ENCODE results near the gene WDR73. TPM values are rescaled to one million over a fixed set of nuclear protein-coding genes. Genes with fewer than 3 reads are reported as not detected.

The WDR73 gene
- total and polyA plus RNA-seq, 12 donors = 8.3 to 45.6 (median 32.8) TPM

DNA sequence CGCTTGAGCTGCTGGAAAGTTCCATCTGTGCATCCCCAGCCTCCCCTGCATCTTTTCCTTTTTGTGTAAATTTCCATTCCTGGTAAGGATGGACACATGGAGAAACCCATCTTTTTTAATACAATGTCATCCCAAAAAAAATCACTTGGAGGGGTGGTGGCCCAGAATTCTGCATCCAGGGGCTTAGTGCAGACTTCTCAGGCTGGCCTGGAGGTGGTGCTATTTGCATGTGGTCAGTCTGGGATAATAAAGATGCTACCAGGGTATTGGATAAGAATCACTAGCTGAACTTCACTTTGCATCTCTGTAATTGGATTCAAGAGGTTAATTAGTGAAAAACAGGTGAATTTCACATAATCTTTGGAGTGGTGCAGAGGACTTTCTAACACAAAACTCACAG, 55.1 kb downstream of the WDR73 start:
- WGBS, 4 donors = 59 to 82% (median 71%) methylated on average over 1 of the region's 1 CpG
- no peaks in the 10 kb centered on the region for H3K9me3 ChIP-seq (replicated peaks in 1 of 3)
- H3K27me3 ChIP-seq = no peaks in the 10 kb centered on the region
- H3K4me1 ChIP-seq (replicated peaks in 1 of 2) = peaks cover 3 to 37% of the 10 kb centered on the region in 2 donors
- no peak for TF ChIP-seq POLR2A (IDR thresholded peaks at IDR 0.05)
- TF ChIP-seq, protein P1, sequence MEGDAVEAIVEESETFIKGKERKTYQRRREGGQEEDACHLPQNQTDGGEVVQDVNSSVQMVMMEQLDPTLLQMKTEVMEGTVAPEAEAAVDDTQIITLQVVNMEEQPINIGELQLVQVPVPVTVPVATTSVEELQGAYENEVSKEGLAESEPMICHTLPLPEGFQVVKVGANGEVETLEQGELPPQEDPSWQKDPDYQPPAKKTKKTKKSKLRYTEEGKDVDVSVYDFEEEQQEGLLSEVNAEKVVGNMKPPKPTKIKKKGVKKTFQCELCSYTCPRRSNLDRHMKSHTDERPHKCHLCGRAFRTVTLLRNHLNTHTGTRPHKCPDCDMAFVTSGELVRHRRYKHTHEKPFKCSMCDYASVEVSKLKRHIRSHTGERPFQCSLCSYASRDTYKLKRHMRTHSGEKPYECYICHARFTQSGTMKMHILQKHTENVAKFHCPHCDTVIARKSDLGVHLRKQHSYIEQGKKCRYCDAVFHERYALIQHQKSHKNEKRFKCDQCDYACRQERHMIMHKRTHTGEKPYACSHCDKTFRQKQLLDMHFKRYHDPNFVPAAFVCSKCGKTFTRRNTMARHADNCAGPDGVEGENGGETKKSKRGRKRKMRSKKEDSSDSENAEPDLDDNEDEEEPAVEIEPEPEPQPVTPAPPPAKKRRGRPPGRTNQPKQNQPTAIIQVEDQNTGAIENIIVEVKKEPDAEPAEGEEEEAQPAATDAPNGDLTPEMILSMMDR (IDR thresholded peaks at IDR 0.05) = peak; percentile 58 to 79 (median 72)
- peaks cover 0 to 2% of the 10 kb centered on the region in 2 donors for H3K36me3 ChIP-seq (replicated peaks in 1 of 2)
- intact Hi-C loops (cut with DNase I) = loop anchor here in 1 of 2 donors (10.0 kb wide), 1 partner anchor 336 kb away; no protein-coding TSS in a partner anchor
- no peak overlapping the region for H3K4me3 ChIP-seq
- peak overlapping the region in 1 of 5 donors; percentile 32 for H3K27ac ChIP-seq
- peak in 6 of 7 donors; percentile 58 to 76 (median 65) for DNase-seq

DNA sequence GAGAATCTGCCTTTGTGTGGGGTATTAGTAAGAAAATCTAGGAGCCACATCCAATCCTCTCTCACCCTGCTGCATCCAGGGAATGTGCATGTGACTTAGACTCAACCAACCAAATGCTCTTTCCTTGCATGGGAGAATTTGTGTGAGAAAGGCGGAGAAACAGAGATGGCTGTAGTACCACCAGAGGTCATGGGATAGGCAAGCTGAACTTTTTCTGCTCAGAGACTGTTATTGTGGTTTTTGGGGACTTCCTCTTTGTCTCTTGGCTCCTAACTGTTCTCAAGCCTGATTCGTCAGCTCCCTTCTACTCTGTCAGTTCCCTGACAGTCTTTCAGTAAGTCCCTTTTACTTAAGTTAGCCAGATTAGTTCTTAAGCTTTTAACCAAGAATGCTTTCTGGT, 55.8 kb downstream of the WDR73 start:
- Histone ChIP-seq H3K36me3 (replicated peaks in 1 of 2) (no peaks in the 10 kb centered on the region), H3K4me1 (replicated peaks in 1 of 2) (peaks cover 3 to 33% of the 10 kb centered on the region in 2 donors), H3K27me3 (no peaks in the 10 kb centered on the region), H3K9me3 (replicated peaks in 1 of 3) (no peaks in the 10 kb centered on the region), H3K27ac (peak overlapping the region in 1 of 5 donors; percentile 32), H3K4me3 (no peak overlapping the region)
- intact Hi-C loops (cut with DNase I) = loop anchor here in 1 of 2 donors (10.0 kb wide), 1 partner anchor 337 kb away; no protein-coding TSS in a partner anchor
- peak in 1 of 7 donors; percentile 43 for DNase-seq
- no peak for TF ChIP-seq POLR2A (IDR thresholded peaks at IDR 0.05)
- TF ChIP-seq, protein P1 (IDR thresholded peaks at IDR 0.05) = no peak
- WGBS, 4 donors = 55 to 74% (median 64%) methylated on average over 2 of the region's 2 CpGs

DNA sequence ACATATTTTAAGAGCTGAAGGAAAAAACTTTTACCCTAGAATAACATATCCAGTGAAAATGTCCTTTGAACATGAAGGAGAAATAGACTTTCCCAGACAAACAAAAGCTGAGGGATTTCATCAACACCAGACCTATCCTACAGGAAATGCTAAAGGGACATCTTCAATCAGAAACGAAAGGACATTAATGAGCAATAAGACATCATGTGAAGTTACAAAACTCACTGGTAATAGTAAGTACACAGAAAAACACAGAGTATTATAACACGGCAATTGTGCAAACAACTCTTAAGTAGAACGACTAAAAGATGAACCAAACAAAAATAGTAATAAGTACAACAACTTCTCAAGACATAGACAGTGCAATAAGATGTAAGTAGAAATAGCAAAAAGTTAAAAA, 56.8 kb downstream of the WDR73 start:
- intact Hi-C loops (cut with DNase I) = loop anchor here in 1 of 2 donors (10.0 kb wide), 1 partner anchor 338 kb away; no protein-coding TSS in a partner anchor

DNA sequence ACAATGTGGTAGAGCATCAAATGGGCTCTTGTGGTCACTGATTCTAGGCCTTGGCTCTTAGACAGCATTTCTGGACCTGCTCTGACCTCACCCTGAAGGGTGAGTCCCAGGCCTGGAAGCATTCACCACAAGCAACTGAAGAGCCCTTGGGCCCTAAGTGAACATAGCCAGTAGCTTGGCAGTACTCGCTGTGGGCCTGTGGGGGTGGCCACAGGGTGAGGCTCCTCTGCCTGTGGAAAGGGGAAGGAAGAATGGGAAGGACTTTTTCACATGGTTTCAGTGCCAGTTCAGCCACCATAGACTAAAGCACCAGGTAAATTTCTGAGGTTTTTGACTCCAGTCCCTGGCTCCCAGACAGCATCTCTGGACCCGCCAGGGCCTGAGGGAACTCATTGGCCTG, 58.4 kb downstream of the WDR73 start:
- TF ChIP-seq POLR2A (IDR thresholded peaks at IDR 0.05) = no peak
- TF ChIP-seq, protein P1 (IDR thresholded peaks at IDR 0.05) = no peak
- peaks cover 3 to 10% of the 10 kb centered on the region in 2 donors for H3K4me1 ChIP-seq (replicated peaks in 1 of 2)
- no peak overlapping the region for H3K4me3 ChIP-seq
- WGBS, 4 donors = 79 to 100% (median 92%) methylated on average over 1 to 2 of the region's 2 CpGs
- H3K27me3 ChIP-seq = no peaks in the 10 kb centered on the region
- intact Hi-C loops (cut with DNase I) = loop anchor here in 1 of 2 donors (10.0 kb wide), 1 partner anchor 339 kb away; no protein-coding TSS in a partner anchor
- DNase-seq = peak in 1 of 7 donors; percentile 49
- H3K27ac ChIP-seq = no peak overlapping the region
- H3K9me3 ChIP-seq (replicated peaks in 1 of 3) = no peaks in the 10 kb centered on the region
- no peaks in the 10 kb centered on the region for H3K36me3 ChIP-seq (replicated peaks in 1 of 2)

More for the DNA sequence above, 56.8 kb downstream of the WDR73 start:
- no peak for DNase-seq
- Histone ChIP-seq H3K4me3 (no peak overlapping the region), H3K9me3 (replicated peaks in 1 of 3) (no peaks in the 10 kb centered on the region), H3K27me3 (no peaks in the 10 kb centered on the region), H3K27ac (no peak overlapping the region), H3K4me1 (replicated peaks in 1 of 2) (peaks cover 3 to 24% of the 10 kb centered on the region in 2 donors), H3K36me3 (replicated peaks in 1 of 2) (no peaks in the 10 kb centered on the region)
- TF ChIP-seq POLR2A (IDR thresholded peaks at IDR 0.05) = no peak
- TF ChIP-seq, protein P1 (IDR thresholded peaks at IDR 0.05) = no peak
- 45 to 63% (median 48%) methylated on average over 3 of the region's 3 CpGs for WGBS, 4 donors
